ENCODE measurements around the gene REEP1.

The REEP1 gene, protein sequence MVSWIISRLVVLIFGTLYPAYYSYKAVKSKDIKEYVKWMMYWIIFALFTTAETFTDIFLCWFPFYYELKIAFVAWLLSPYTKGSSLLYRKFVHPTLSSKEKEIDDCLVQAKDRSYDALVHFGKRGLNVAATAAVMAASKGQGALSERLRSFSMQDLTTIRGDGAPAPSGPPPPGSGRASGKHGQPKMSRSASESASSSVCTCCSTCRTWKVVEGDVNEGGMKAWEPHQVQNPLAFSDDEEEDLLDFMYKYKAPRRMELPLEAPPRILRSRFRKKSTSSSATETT

DNA sequence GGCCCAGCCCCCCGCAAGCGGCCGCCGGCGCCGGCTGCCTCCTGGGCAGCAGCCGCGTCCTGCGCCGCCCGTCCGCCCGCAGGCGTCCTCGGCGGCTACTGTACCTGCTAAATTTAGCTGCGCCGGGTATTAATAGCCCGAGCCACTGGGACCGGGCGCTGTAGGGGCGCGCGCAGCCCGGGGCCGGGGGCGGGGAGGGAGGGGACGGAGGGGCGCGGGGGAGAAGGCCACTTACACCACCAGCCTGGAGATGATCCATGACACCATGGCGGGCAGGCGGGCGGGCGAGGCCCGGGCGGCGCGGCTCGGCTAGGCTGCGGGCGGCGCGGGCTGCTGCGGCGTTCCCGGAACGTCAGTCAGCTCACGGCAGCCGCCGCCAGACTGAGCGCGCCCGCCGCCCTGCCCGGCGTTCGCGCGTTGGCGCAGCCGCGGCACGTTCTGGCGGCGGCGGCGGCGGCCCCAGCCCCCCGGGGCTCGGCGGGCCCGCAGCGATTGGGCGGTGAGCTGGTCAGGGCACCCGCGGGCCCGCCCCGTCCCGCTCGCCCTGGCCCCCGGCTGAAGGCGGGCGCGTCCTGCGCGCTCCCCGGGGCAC is at the start of gene REEP1:
REEP1 (minus strand) TSS at position 383 of the 592 bp plus-strand sequence; CDS start at position 267, 116 bp downstream.
- TF ChIP-seq, protein P1, sequence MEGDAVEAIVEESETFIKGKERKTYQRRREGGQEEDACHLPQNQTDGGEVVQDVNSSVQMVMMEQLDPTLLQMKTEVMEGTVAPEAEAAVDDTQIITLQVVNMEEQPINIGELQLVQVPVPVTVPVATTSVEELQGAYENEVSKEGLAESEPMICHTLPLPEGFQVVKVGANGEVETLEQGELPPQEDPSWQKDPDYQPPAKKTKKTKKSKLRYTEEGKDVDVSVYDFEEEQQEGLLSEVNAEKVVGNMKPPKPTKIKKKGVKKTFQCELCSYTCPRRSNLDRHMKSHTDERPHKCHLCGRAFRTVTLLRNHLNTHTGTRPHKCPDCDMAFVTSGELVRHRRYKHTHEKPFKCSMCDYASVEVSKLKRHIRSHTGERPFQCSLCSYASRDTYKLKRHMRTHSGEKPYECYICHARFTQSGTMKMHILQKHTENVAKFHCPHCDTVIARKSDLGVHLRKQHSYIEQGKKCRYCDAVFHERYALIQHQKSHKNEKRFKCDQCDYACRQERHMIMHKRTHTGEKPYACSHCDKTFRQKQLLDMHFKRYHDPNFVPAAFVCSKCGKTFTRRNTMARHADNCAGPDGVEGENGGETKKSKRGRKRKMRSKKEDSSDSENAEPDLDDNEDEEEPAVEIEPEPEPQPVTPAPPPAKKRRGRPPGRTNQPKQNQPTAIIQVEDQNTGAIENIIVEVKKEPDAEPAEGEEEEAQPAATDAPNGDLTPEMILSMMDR (IDR thresholded peaks at IDR 0.05; ENCODE audit: extremely low read depth, missing control alignments): no peak
- DNase-seq (ENCODE audit: low spot score): peak; percentile 62

DNA sequence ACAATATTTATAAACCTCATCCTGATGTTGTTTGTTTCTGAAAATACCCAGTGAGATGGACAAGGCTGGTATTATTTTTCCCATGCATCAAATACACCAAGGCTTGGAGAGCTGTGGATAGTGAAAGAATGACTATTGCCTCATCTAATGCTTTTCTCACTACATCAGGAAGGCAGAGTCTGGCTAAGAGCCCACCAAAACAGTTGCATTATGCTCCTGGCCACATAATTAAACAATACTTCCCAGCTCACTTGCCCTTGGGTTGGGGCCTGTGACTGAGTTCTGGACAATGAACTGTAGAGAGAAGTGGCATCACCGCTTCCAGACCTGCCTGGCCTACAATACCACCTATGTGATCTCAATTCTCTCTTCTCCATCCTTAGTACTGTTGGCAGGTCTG is 46.4 kb upstream of the REEP1 start:
- TF ChIP-seq, protein P1 (IDR thresholded peaks at IDR 0.05; ENCODE audit: extremely low read depth, missing control alignments): no peak
- no peak for DNase-seq (ENCODE audit: low spot score)

DNA sequence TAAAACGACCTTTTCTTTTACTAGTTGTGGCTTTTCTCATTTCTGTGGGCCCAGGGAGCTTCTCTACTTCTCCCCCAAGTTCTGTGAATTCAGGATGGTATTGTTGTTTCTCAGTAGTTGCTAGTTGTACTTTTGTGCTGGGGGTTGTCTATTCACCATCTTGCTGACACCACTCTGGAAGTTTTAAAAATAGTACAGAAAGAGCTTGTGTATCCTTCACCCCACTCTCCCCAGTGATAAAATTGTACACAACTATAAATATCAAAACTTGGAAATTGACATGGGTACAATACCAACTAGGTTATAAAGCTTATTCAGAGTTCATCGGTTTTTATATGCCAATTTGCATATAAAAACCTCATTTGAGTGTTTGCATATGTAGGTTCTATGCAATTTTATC is 45.3 kb upstream of the REEP1 start:
- DNase-seq (ENCODE audit: low spot score): no peak
- TF ChIP-seq, protein P1 (IDR thresholded peaks at IDR 0.05; ENCODE audit: extremely low read depth, missing control alignments): no peak

DNA sequence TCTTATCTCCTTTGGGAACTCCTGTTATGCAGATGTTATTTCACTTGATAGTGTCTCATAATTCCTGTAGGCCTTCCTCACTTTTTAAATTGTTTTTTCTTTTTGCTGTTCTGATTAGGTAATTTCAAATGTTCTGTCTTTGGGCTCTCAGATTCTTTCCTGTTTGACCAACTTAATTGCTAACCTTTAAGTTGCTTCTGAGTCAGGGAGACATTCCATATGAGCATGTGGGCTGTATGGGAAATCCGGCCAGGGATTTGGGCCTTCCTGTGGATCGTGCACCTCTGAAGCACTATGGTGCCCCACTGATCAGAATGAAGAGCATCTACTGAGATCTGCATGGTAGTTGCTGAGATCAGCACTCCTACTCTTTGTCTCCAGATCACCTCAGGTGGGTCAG is 44.7 kb upstream of the REEP1 start:
- TF ChIP-seq, protein P1 (IDR thresholded peaks at IDR 0.05; ENCODE audit: extremely low read depth, missing control alignments): no peak
- no peak for DNase-seq (ENCODE audit: low spot score)

DNA sequence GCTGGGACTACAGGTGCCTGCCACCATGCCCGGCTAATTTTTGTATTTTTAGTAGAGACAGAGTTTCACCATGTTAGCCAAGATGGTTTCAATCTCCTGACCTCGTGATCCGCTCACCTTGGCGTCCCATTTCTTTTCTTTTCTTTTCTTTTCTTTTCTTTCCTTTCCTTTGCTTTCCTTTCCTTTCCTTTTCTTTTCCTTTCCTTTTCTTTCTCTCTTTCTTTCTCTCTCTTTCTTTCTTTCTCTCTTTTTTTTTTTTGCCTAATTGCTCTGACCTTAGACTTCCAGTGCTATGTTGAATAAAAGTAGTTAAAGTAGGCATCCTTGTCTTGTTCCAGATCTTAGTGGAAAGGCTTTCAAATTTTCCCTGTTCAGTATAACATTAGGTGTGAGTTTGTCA is 41.0 kb upstream of the REEP1 start:
- TF ChIP-seq, protein P1 (IDR thresholded peaks at IDR 0.05; ENCODE audit: extremely low read depth, missing control alignments): no peak
- DNase-seq (ENCODE audit: low spot score): no peak

DNA sequence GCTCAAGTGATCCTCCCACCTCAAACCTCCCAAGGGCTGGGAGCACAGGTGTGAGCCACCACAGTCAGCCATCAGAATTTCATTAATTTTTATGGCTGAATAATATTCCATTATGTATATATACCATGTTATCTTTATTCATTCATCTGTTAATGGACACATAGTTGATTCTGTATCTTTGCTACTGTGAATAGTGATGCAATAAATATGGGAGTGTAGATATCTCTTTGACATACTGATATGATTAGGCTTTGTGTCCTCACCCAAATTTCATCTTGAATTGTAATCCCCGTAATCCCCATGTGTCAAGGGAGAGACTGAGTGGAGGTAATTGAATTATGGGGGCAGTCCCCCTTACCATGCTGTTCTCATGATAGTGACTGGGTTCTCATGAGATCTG is 38.2 kb upstream of the REEP1 start:
- no peak for DNase-seq (ENCODE audit: low spot score)
- TF ChIP-seq, protein P1 (IDR thresholded peaks at IDR 0.05; ENCODE audit: extremely low read depth, missing control alignments): no peak

DNA sequence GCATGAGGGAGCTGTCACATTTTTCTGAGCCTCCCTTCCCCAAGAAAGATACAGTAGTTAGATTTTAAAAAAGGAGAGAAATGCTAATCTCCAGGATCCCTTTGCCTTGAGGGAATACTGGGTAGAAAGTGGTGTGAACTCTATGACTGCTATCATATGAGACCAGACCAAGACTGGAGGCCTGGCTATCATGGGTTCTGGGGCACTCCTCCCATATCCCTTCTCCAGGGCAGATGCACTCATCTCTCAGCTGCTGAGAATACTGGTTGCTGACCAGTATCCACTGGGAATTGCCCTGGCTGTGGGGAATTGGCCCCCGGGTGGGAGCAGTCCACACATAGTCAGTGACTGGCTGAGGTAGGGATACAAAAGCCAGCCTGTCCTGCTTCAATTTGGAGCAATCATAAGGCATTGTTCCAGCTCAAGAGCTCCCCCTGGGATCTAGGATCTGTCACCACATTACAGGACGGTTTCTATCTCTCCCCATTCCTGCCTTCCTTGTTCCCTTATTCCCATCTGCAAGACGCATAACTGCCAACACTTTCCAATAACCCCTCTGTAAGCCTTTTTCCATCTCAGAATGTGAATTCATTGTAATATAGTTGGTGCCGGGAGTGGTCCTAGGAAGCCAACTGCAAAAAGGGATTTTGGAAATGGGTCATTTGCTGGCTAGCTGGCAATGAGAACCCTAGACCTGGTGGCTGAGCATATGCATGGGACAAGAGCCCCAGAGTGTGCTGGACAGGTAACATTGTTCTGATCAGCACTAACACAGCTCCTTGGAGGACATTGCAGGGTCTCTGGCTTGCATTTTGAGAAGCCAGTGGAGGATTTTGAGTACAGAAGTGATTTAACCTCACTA is 35.4 kb upstream of the REEP1 start:
- no peak for DNase-seq (ENCODE audit: low spot score)
- TF ChIP-seq, protein P1 (IDR thresholded peaks at IDR 0.05; ENCODE audit: extremely low read depth, missing control alignments): peak; percentile 35
